MM.1S (cell line): ENCODE data around the gene SMO.

ENCODE experiments used
- DNase-seq: peaks from one replicate; pipeline ENCODE4 v3.0.0-alpha.2; 2015
- H2AFZ ChIP-seq: fragments of 300-600 bp; sonication (generic); 2 replicates; pipeline ENCODE4 v1.6.0; 2016; ENCODE audit warnings: antibody characterized with exemption, low read length
- H3F3A ChIP-seq: fragments of 300-600 bp; sonication (generic); 2 replicates; pipeline ENCODE4 v1.6.1; 2016; ENCODE audit warnings: mild to moderate bottlenecking, antibody characterized with exemption, low read length, moderate library complexity, mixed read lengths; ENCODE audit not compliant: insufficient read depth
- H3K27ac ChIP-seq: fragments of 300-600 bp; sonication (generic); 2 replicates; pipeline ENCODE4 v1.5.1; 2016; ENCODE audit warnings: mild to moderate bottlenecking, low read length
- H3K27me3 ChIP-seq: fragments of 300-600 bp; sonication (generic); replicated peaks from 2 replicates; pipeline ENCODE4 v1.6.0; 2016; ENCODE audit warnings: low read length; ENCODE audit not compliant: insufficient read depth
- H3K36me3 ChIP-seq: fragments of 300-600 bp; sonication (generic); replicated peaks from 2 replicates; pipeline ENCODE4 v1.6.1; 2016; ENCODE audit warnings: mild to moderate bottlenecking, low read length, mixed read lengths; ENCODE audit not compliant: insufficient read depth
- H3K4me1 ChIP-seq: fragments of 300-600 bp; sonication (generic); 2 replicates; pipeline ENCODE4 v1.6.1; 2016; ENCODE audit warnings: low read length, mixed read lengths
- H3K4me2 ChIP-seq: fragments of 300-600 bp; sonication (generic); 2 replicates; pipeline ENCODE4 v1.6.0; 2016; ENCODE audit warnings: low read depth, low read length
- H3K4me3 ChIP-seq: fragments of 300-600 bp; sonication (generic); 2 replicates; pipeline ENCODE4 v1.5.1; 2016; ENCODE audit warnings: low read length, mixed read lengths
- H3K79me2 ChIP-seq: fragments of 300-600 bp; sonication (generic); 2 replicates; pipeline ENCODE4 v1.6.1; 2016; ENCODE audit warnings: mixed run types, low read length, mixed read lengths
- H3K9ac ChIP-seq: fragments of 300-600 bp; sonication (generic); 2 replicates; pipeline ENCODE4 v1.6.1; 2016; ENCODE audit warnings: low read length, mixed read lengths
- H3K9me2 ChIP-seq: fragments of 300-600 bp; sonication (generic); replicated peaks from 2 replicates; pipeline ENCODE4 v1.6.1; 2016; ENCODE audit warnings: mild to moderate bottlenecking, low read length, mixed read lengths; ENCODE audit not compliant: insufficient read depth
- H3K9me3 ChIP-seq: fragments of 300-600 bp; sonication (generic); replicated peaks from 2 replicates; pipeline ENCODE4 v1.6.1; 2016; ENCODE audit warnings: mild to moderate bottlenecking, low read length, mixed read lengths; ENCODE audit not compliant: insufficient read depth
- H4K20me1 ChIP-seq: fragments of 300-600 bp; sonication (generic); 2 replicates; pipeline ENCODE4 v1.6.1; 2016; ENCODE audit warnings: mild to moderate bottlenecking, low read length, moderate library complexity, mixed read lengths; ENCODE audit not compliant: insufficient read depth
- EZH2 ChIP-seq: fragments of 300-600 bp; sonication (generic); optimal IDR thresholded peaks from 2 replicates; pipeline ENCODE3; 2017; ENCODE audit warnings: low read depth, mild to moderate bottlenecking, antibody characterized with exemption, low read length, mixed read lengths
- EZH2phosphoT487 ChIP-seq: fragments of 300-600 bp; sonication (generic); IDR thresholded peaks from 2 replicates; pipeline ENCODE4 v1.6.1; 2018; ENCODE audit warnings: antibody characterized with exemption, low read length
- TF ChIP-seq, protein P1 (sequence below): fragments of 300-600 bp; sonication (generic); IDR thresholded peaks from 2 replicates; pipeline ENCODE4 v1.5.1; 2016; ENCODE audit warnings: antibody characterized with exemption, low read length, mixed read lengths

The SMO gene

DNA sequence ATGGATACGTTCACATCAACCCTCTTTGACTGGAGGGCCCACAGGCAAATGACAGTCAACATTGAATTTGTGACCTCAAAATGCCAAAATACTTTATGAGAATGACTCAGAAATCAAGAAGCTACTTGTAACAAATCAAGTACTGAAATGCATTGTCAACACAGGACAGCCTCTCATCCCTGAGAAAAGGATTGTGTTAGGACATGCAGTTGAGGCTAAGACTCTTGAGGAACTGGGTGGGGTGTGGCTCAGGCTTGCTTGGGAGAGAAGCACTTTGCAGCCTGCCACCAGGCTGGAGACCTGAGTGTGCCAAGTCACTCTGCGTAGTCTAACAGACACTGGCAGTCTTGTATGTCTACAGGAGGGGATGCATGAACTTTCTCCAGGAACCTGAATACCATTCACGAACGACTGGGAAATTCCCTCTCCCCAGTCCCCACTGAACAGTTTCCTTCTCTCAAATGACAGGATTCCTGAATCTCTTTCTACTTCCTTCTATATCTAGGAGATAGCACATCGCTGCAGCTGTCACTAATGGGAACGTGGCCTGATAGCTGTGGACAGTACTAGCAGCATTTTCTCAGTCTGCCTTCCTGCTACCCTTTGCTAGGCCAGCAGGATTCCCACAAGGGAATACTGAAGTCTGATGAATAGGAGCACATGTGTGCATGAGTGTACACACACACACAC is 3.3 kb upstream of the SMO start:
- Histone ChIP-seq H3K4me3 (no peak overlapping the region), H3F3A (no peaks in the 10 kb centered on the region), H3K9me3 (no peaks in the 10 kb centered on the region), H3K4me2 (no peak overlapping the region), H4K20me1 (no peaks in the 10 kb centered on the region), H3K9ac (no peak overlapping the region), H2AFZ (no peak overlapping the region), H3K79me2 (no peaks in the 10 kb centered on the region), H3K4me1 (no peaks in the 10 kb centered on the region), H3K27me3 (peaks cover 7% of the 10 kb centered on the region), H3K36me3 (no peaks in the 10 kb centered on the region), H3K9me2 (no peaks in the 10 kb centered on the region), H3K27ac (no peak overlapping the region)
- no peak for DNase-seq
- TF ChIP-seq EZH2 (no peak), EZH2phosphoT487 (no peak)
- TF ChIP-seq, protein P1, sequence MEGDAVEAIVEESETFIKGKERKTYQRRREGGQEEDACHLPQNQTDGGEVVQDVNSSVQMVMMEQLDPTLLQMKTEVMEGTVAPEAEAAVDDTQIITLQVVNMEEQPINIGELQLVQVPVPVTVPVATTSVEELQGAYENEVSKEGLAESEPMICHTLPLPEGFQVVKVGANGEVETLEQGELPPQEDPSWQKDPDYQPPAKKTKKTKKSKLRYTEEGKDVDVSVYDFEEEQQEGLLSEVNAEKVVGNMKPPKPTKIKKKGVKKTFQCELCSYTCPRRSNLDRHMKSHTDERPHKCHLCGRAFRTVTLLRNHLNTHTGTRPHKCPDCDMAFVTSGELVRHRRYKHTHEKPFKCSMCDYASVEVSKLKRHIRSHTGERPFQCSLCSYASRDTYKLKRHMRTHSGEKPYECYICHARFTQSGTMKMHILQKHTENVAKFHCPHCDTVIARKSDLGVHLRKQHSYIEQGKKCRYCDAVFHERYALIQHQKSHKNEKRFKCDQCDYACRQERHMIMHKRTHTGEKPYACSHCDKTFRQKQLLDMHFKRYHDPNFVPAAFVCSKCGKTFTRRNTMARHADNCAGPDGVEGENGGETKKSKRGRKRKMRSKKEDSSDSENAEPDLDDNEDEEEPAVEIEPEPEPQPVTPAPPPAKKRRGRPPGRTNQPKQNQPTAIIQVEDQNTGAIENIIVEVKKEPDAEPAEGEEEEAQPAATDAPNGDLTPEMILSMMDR: no peak

DNA sequence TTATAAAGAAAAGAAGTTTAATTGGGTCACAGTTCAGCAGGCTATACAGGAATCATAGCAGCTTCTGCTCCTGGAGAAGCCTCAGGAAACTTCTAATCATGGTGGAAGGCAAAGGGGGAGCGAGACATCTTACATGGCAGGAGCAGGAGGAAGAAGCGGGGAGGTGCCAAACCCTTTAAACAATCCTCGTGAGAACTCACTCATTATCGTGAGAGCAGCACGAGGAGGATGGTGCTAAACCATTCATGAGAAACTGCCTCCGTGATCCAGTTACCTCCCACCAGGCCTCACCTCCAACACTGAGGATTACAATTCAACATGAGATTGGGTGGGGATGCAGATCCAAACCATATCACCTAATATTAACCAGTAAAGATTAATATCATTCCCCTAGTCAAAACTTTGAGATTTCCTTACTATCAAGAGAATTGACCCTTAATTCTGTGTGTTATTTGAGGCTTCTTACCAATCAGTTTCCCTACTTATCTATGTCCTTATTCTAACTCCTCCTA is 1.6 kb upstream of the SMO start:
- no peaks in the 10 kb centered on the region for H3K9me2 ChIP-seq
- no peak overlapping the region for H2AFZ ChIP-seq
- no peak overlapping the region for H3K9ac ChIP-seq
- TF ChIP-seq EZH2: no peak
- TF ChIP-seq EZH2phosphoT487: no peak
- TF ChIP-seq, protein P1: no peak
- no peaks in the 10 kb centered on the region for H3K9me3 ChIP-seq
- no peak overlapping the region for H3K4me2 ChIP-seq
- DNase-seq: no peak
- H3K4me3 ChIP-seq: no peak overlapping the region
- H4K20me1 ChIP-seq: no peaks in the 10 kb centered on the region
- no peaks in the 10 kb centered on the region for H3K79me2 ChIP-seq
- peaks cover 12% of the 10 kb centered on the region for H3K27me3 ChIP-seq
- no peaks in the 10 kb centered on the region for H3F3A ChIP-seq
- no peaks in the 10 kb centered on the region for H3K4me1 ChIP-seq
- H3K36me3 ChIP-seq: no peaks in the 10 kb centered on the region
- H3K27ac ChIP-seq: no peak overlapping the region

DNA sequence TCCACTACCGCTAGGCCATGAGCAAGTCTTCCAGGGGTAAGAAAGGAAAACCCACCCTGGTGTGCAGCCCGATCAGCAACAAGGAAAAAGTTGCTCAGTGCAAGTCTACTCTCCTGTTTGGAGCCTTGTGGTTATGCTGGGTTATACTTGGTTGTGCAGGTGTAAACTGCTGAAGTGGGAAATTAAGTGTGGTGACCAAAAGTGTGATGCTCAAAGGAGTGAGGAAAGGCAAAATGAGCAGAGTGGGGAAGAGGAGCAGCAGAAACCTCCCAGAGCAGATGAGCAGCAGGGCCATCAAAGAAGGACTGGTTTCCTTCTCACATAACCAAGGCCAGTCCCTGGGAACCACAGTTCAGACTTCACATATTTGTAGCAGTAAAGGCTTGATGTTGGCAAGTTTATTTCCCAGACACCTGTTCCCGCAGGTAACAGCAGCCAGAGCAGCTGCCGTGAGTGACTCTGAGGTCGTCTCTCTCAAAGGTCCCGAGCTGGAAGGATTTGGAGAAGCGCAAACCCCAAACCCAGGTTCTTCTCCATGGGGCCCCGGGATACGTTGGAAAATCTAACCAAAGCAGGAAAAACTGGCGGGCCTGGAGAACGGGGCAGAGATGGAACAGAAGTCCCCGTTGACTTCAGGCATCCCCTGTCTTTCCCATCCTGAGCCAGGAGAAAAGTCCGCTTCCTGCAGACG is 607 bp upstream of the SMO start:
- Histone ChIP-seq H3K4me1 (no peaks in the 10 kb centered on the region), H2AFZ (no peak overlapping the region), H3K27me3 (peaks cover 12% of the 10 kb centered on the region), H3K79me2 (no peaks in the 10 kb centered on the region), H3K36me3 (no peaks in the 10 kb centered on the region), H3K27ac (no peak overlapping the region), H3K4me3 (peak overlapping the region; percentile 53; the same call in 1 of the 2 replicates), H3K9me2 (no peaks in the 10 kb centered on the region), H3K9ac (no peak overlapping the region), H3K4me2 (peak overlapping the region; percentile 78; the same call in 1 of the 2 replicates), H3K9me3 (no peaks in the 10 kb centered on the region), H3F3A (no peaks in the 10 kb centered on the region), H4K20me1 (no peaks in the 10 kb centered on the region)
- no peak for DNase-seq
- TF ChIP-seq EZH2phosphoT487 (no peak), EZH2 (no peak)
- TF ChIP-seq, protein P1: no peak
